HG03064 (cell line): Measurements from ENCODE around the gene AHNAK2.

Experiments used
- ATAC-seq: cut with Tn5 transposase; IDR thresholded peaks from one replicate; pipeline ENCODE4 v1.9.1; 2021; ENCODE audit warnings: low read depth; ENCODE audit not compliant: unreplicated experiment

AHNAK2 gene

GRCh38 chr14:105012171-105012985 is 34.2 kb upstream of the AHNAK2 start:
- ATAC-seq, result no peak

GRCh38 chr14:105011312-105011990 is 33.3 kb upstream of the AHNAK2 start:
- no peak for ATAC-seq

- ATAC-seq, result no peak
Observed at GRCh38 chr14:105010891-105011291, 32.7 kb upstream of the AHNAK2 start.

GRCh38 chr14:105010106-105010505 is 31.9 kb upstream of the AHNAK2 start:
- no peak for ATAC-seq

- ATAC-seq, result no peak
Observed at GRCh38 chr14:105007593-105008264, 29.6 kb upstream of the AHNAK2 start.

- no peak for ATAC-seq
Observed at GRCh38 chr14:105006831-105007592, 28.8 kb upstream of the AHNAK2 start.

GRCh38 chr14:105005929-105006830 is 28.0 kb upstream of the AHNAK2 start:
- ATAC-seq, result no peak

- ATAC-seq, result no peak
Observed at GRCh38 chr14:105005329-105005928, 27.3 kb upstream of the AHNAK2 start.

GRCh38 chr14:104999361-104999760 is 21.2 kb upstream of the AHNAK2 start:
- no peak for ATAC-seq

- ATAC-seq, result no peak
Observed at GRCh38 chr14:104998801-104999200, 20.6 kb upstream of the AHNAK2 start.

GRCh38 chr14:104996483-104996882 is 18.3 kb upstream of the AHNAK2 start:
- ATAC-seq, result no peak

GRCh38 chr14:104996032-104996431 is 17.9 kb upstream of the AHNAK2 start:
- ATAC-seq, result no peak

GRCh38 chr14:104994978-104995377 is 16.8 kb upstream of the AHNAK2 start:
- ATAC-seq, result no peak

- ATAC-seq, result no peak
Observed at GRCh38 chr14:104993808-104994591, 15.8 kb upstream of the AHNAK2 start.

GRCh38 chr14:104993306-104993705 is 15.1 kb upstream of the AHNAK2 start:
- ATAC-seq, result no peak

GRCh38 chr14:104992501-104992900 is 14.3 kb upstream of the AHNAK2 start:
- no peak for ATAC-seq

- ATAC-seq, result no peak
Observed at GRCh38 chr14:104991896-104992230, 13.7 kb upstream of the AHNAK2 start.

- no peak for ATAC-seq
Observed at GRCh38 chr14:104989951-104990303, 11.8 kb upstream of the AHNAK2 start.
